ENCODE measurements around the gene FMNL2. TPM values are rescaled to one million over a fixed set of nuclear protein-coding genes. Genes with fewer than 3 reads are reported as not detected.

Gene FMNL2
- total and polyA plus RNA-seq, 2 of the 4 experiments (the other 2 are of a cell fraction), result 10.9 to 11.4 TPM

DNA sequence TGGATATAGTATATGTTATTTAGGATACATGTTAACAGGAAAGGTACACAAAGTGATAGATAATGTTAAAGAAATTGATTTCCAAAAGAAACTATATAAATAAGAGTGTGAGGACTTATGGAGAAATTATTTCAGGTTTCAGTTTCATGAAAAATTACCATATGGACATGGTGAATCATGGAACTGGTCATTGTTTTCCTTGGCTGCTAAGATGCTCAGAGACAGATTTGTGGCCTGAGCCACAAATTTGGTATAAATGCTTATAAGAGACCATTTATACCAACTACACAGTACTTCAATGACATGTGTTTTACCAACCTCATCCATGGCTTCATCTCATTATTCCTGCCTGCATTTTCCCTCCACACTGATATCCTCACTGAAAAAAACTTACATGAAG lies 188.1 kb downstream of the FMNL2 start:
- H3K18ac ChIP-seq (ENCODE audit: low read depth, low read length), result no peak overlapping the region
- H3K23ac ChIP-seq (ENCODE audit: low read depth, low read length), result no peak overlapping the region
- intact Hi-C loops (cut with micrococcal nuclease) (no loop called here), in situ Hi-C loops (cut with MboI; ENCODE audit: low sequenced_read_pairs) (no loop called here), dilution Hi-C loops (cut with HindIII; ENCODE audit: low sequenced_read_pairs, unreplicated experiment) (no loop called here)
- no peak overlapping the region for H2BK120ac ChIP-seq (ENCODE audit: low read depth, low read length)
- H3K4me3 ChIP-seq (ENCODE audit: insufficient read depth, low read depth, low read length), result no peak overlapping the region
- no peak overlapping the region for H2BK20ac ChIP-seq (ENCODE audit: low read depth, low read length)
- CTCF ChIA-PET, result no interaction called here
- peaks cover 5 to 13% of the 10 kb centered on the region in 2 experiments; a peak in 3 of 4 replicates for H3K79me1 ChIP-seq (ENCODE audit: low read depth in 1 of 2, low read length in 2 of 2)
- POLR2A ChIA-PET (ENCODE audit: unreplicated experiment), result no interaction called here
- no peak overlapping the region for H2AK5ac ChIP-seq (ENCODE audit: low read depth, low read length)
- no peak overlapping the region for H4K91ac ChIP-seq (ENCODE audit: insufficient read depth, low read depth, low read length)
- ATAC-seq (ENCODE audit: low read depth) (no peak), DNase-seq (peak; percentile 86)
- H3K27me3 ChIP-seq (ENCODE audit: control insufficient read depth, insufficient read depth, low read length), result no peaks in the 10 kb centered on the region
- no peak overlapping the region for H2BK15ac ChIP-seq (ENCODE audit: low read depth, low read length)
- H3K56ac ChIP-seq (ENCODE audit: extremely low read depth, insufficient read depth, low read length), result no peak overlapping the region
- no peak overlapping the region for H4K5ac ChIP-seq (ENCODE audit: low read depth, low read length)
- H3K4me2 ChIP-seq (ENCODE audit: low read depth, low read length), result no peak overlapping the region
- H2BK5ac ChIP-seq (ENCODE audit: low read depth, low read length, poor library complexity, severe bottlenecking), result no peak overlapping the region
- no peak overlapping the region for H3K27ac ChIP-seq (ENCODE audit: insufficient read depth, low read length)
- H3K4ac ChIP-seq (ENCODE audit: low read depth, low read length), result no peak overlapping the region
- no peaks in the 10 kb centered on the region for H3K36me3 ChIP-seq (ENCODE audit: control insufficient read depth, insufficient read depth, low read length)
- TF ChIP-seq BHLHE40 (IDR thresholded peaks at IDR 0.05; ENCODE audit: low read depth, low read length), result no peak
- TF ChIP-seq, protein P1, sequence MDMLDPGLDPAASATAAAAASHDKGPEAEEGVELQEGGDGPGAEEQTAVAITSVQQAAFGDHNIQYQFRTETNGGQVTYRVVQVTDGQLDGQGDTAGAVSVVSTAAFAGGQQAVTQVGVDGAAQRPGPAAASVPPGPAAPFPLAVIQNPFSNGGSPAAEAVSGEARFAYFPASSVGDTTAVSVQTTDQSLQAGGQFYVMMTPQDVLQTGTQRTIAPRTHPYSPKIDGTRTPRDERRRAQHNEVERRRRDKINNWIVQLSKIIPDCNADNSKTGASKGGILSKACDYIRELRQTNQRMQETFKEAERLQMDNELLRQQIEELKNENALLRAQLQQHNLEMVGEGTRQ (IDR thresholded peaks at IDR 0.05; ENCODE audit: low read depth, low read length), result no peak
- no peak for TF ChIP-seq RAD21 (IDR thresholded peaks at IDR 0.05; ENCODE audit: low read length)
- no peak for TF ChIP-seq CHD1 (IDR thresholded peaks at IDR 0.05; ENCODE audit: low read depth, low read length)
- TF ChIP-seq FOS (IDR thresholded peaks at IDR 0.05; ENCODE audit: low read depth, low read length), result peak; percentile 53
- TF ChIP-seq, protein P2, sequence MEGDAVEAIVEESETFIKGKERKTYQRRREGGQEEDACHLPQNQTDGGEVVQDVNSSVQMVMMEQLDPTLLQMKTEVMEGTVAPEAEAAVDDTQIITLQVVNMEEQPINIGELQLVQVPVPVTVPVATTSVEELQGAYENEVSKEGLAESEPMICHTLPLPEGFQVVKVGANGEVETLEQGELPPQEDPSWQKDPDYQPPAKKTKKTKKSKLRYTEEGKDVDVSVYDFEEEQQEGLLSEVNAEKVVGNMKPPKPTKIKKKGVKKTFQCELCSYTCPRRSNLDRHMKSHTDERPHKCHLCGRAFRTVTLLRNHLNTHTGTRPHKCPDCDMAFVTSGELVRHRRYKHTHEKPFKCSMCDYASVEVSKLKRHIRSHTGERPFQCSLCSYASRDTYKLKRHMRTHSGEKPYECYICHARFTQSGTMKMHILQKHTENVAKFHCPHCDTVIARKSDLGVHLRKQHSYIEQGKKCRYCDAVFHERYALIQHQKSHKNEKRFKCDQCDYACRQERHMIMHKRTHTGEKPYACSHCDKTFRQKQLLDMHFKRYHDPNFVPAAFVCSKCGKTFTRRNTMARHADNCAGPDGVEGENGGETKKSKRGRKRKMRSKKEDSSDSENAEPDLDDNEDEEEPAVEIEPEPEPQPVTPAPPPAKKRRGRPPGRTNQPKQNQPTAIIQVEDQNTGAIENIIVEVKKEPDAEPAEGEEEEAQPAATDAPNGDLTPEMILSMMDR (conservative IDR thresholded peaks at IDR 0.05; ENCODE audit: low read depth, low read length), result no peak
- TF ChIP-seq MAFK (IDR thresholded peaks at IDR 0.05; ENCODE audit: low read depth, low read length), result no peak
- no peak for TF ChIP-seq CEBPB (IDR thresholded peaks at IDR 0.05; ENCODE audit: low read depth, low read length)
- TF ChIP-seq MXI1 (IDR thresholded peaks at IDR 0.05; ENCODE audit: borderline replicate concordance, low read depth, low read length), result no peak
- no peak overlapping the region for H2AFZ ChIP-seq (replicated peaks; ENCODE audit: low read length, poor library complexity)
- no peak overlapping the region for H4K8ac ChIP-seq (ENCODE audit: low read depth in 2 of 2, low read length in 2 of 2)
- H3K9me3 ChIP-seq (ENCODE audit: control insufficient read depth, insufficient read depth, low read length), result no peaks in the 10 kb centered on the region
- BruUV-seq (replicated peaks), result no TSS peak
- 0 out of 2 replicates have a peak, but pooled peaks cover 4% of the 10 kb centered on the region for H3K9me1 ChIP-seq (ENCODE audit: insufficient read depth, low read length)
- no peak overlapping the region for H3K9ac ChIP-seq (ENCODE audit: low read depth, low read length)
- H2AK9ac ChIP-seq (replicated peaks; ENCODE audit: low read depth, low read length, poor library complexity), result no peak overlapping the region
- no peak overlapping the region for H3K14ac ChIP-seq (replicated peaks; ENCODE audit: low read depth, low read length)
- no peaks in the 10 kb centered on the region for H4K20me1 ChIP-seq (ENCODE audit: insufficient read depth, low read length)
- H3K4me1 ChIP-seq (ENCODE audit: control insufficient read depth, insufficient read depth, low read length), result peaks cover 8% of the 10 kb centered on the region

Data from IMR-90 (cell line).